ENCODE data around the gene PDCD4. TPM values are rescaled to one million over a fixed set of nuclear protein-coding genes. Genes with fewer than 3 reads are reported as not detected.

Gene PDCD4
- total and polyA plus RNA-seq, 4 donors: 14.7 to 94.4 (median 25.1) TPM

DNA sequence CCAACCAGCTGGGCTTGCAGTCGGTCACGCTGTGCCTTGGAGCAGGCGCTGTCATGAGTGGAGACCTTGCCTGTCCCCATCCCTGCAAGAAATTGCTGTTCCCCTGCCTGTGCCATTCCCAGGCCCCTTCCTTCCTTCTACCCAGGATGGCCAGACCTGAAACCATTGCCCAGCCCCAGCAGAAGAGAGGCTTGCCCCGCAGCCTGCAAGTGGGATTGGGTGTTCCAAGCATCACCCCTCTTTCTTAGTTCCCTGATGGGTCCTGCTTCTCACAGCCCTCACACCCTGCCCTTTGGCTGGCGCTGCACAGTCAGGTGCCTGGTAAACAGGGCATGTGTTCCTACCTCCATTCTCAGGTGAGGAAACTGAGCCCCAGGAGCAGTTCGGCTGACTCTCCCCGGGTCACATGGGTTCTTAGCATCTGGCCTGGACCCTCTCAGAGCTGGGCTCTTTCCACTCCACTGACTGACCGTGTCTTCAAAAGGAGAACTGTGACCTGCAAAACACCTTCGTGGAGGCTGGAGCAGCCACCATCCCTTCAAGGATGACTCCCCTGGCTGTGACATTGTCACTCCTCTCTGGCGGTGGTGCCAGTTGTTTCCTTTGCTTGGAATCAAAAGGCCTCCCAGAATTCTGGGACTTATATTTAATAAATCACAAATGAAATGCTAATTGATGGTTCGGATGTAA lies 41.9 kb upstream of the PDCD4 start:
- no peak overlapping the region for H3K27ac ChIP-seq (ENCODE audit: low read depth in 1 of 2, low read length in 2 of 2)

More for the DNA sequence above, 41.9 kb upstream of the PDCD4 start:
- H3K27me3 ChIP-seq (ENCODE audit: control insufficient read depth in 4 of 4, insufficient read depth in 4 of 4, low read length in 3 of 4): no peaks in the 10 kb centered on the region
- DNase-seq (ENCODE audit: low spot score): no peak
- H3K4me3 ChIP-seq (ENCODE audit: low read depth in 1 of 3, low read length in 3 of 3): no peak overlapping the region
- TF ChIP-seq GABPA (IDR thresholded peaks at IDR 0.05 in 1 of 2, conservative IDR thresholded peaks at IDR 0.05 in 1 of 2) (no peak), SP1 (IDR thresholded peaks at IDR 0.05) (no peak), NR2F2 (IDR thresholded peaks at IDR 0.05) (no peak), EGR1 (IDR thresholded peaks at IDR 0.05; ENCODE audit: low read depth in 2 of 2) (no peak), JUND (IDR thresholded peaks at IDR 0.05) (no peak), FOXA2 (IDR thresholded peaks at IDR 0.05) (no peak), TAF1 (conservative IDR thresholded peaks at IDR 0.05) (no peak), RXRA (IDR thresholded peaks at IDR 0.05) (no peak), YY1 (IDR thresholded peaks at IDR 0.05) (no peak), RAD21 (IDR thresholded peaks at IDR 0.05) (no peak), HNF4A (conservative IDR thresholded peaks at IDR 0.05) (no peak)
- TF ChIP-seq, protein P1, sequence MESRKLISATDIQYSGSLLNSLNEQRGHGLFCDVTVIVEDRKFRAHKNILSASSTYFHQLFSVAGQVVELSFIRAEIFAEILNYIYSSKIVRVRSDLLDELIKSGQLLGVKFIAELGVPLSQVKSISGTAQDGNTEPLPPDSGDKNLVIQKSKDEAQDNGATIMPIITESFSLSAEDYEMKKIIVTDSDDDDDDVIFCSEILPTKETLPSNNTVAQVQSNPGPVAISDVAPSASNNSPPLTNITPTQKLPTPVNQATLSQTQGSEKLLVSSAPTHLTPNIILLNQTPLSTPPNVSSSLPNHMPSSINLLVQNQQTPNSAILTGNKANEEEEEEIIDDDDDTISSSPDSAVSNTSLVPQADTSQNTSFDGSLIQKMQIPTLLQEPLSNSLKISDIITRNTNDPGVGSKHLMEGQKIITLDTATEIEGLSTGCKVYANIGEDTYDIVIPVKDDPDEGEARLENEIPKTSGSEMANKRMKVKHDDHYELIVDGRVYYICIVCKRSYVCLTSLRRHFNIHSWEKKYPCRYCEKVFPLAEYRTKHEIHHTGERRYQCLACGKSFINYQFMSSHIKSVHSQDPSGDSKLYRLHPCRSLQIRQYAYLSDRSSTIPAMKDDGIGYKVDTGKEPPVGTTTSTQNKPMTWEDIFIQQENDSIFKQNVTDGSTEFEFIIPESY (IDR thresholded peaks at IDR 0.05): no peak
- TF ChIP-seq, protein P2, sequence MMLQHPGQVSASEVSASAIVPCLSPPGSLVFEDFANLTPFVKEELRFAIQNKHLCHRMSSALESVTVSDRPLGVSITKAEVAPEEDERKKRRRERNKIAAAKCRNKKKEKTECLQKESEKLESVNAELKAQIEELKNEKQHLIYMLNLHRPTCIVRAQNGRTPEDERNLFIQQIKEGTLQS (IDR thresholded peaks at IDR 0.05): no peak
- TF ChIP-seq, protein P3, sequence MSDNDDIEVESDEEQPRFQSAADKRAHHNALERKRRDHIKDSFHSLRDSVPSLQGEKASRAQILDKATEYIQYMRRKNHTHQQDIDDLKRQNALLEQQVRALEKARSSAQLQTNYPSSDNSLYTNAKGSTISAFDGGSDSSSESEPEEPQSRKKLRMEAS (IDR thresholded peaks at IDR 0.05): no peak
- TF ChIP-seq, protein P4, sequence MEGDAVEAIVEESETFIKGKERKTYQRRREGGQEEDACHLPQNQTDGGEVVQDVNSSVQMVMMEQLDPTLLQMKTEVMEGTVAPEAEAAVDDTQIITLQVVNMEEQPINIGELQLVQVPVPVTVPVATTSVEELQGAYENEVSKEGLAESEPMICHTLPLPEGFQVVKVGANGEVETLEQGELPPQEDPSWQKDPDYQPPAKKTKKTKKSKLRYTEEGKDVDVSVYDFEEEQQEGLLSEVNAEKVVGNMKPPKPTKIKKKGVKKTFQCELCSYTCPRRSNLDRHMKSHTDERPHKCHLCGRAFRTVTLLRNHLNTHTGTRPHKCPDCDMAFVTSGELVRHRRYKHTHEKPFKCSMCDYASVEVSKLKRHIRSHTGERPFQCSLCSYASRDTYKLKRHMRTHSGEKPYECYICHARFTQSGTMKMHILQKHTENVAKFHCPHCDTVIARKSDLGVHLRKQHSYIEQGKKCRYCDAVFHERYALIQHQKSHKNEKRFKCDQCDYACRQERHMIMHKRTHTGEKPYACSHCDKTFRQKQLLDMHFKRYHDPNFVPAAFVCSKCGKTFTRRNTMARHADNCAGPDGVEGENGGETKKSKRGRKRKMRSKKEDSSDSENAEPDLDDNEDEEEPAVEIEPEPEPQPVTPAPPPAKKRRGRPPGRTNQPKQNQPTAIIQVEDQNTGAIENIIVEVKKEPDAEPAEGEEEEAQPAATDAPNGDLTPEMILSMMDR (IDR thresholded peaks at IDR 0.05; ENCODE audit: low read depth, low read length, missing input control): no peak
- TF ChIP-seq, protein P5, sequence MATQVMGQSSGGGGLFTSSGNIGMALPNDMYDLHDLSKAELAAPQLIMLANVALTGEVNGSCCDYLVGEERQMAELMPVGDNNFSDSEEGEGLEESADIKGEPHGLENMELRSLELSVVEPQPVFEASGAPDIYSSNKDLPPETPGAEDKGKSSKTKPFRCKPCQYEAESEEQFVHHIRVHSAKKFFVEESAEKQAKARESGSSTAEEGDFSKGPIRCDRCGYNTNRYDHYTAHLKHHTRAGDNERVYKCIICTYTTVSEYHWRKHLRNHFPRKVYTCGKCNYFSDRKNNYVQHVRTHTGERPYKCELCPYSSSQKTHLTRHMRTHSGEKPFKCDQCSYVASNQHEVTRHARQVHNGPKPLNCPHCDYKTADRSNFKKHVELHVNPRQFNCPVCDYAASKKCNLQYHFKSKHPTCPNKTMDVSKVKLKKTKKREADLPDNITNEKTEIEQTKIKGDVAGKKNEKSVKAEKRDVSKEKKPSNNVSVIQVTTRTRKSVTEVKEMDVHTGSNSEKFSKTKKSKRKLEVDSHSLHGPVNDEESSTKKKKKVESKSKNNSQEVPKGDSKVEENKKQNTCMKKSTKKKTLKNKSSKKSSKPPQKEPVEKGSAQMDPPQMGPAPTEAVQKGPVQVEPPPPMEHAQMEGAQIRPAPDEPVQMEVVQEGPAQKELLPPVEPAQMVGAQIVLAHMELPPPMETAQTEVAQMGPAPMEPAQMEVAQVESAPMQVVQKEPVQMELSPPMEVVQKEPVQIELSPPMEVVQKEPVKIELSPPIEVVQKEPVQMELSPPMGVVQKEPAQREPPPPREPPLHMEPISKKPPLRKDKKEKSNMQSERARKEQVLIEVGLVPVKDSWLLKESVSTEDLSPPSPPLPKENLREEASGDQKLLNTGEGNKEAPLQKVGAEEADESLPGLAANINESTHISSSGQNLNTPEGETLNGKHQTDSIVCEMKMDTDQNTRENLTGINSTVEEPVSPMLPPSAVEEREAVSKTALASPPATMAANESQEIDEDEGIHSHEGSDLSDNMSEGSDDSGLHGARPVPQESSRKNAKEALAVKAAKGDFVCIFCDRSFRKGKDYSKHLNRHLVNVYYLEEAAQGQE (IDR thresholded peaks at IDR 0.05): no peak
- H3K9ac ChIP-seq (ENCODE audit: low read depth in 1 of 2, low read length in 2 of 2): no peak overlapping the region
- H3K36me3 ChIP-seq (ENCODE audit: control insufficient read depth in 4 of 4, insufficient read depth in 3 of 4, low read depth in 1 of 4, low read length in 3 of 4): no peaks in the 10 kb centered on the region
- WGBS: 92% methylated on average over 11 of the region's 11 CpGs
- H3K9me3 ChIP-seq (ENCODE audit: control insufficient read depth in 4 of 4, low read length in 3 of 4): no peaks in the 10 kb centered on the region
- peaks cover 0 to 9% (median 2%) of the 10 kb centered on the region in 4 donors for H3K4me1 ChIP-seq (ENCODE audit: control insufficient read depth in 4 of 4, insufficient read depth in 4 of 4, low read length in 3 of 4)

Data from liver (tissue), 9 donors.